ENCODE results near the gene AGPS. TPM values are rescaled to one million over a fixed set of nuclear protein-coding genes. Genes with fewer than 3 reads are reported as not detected.

Gene AGPS
- total and polyA plus RNA-seq, 2 of the 13 experiments (the other 11 are each of a cell fraction or from before 2014, with no cell fraction given) = 39.4 to 99.0 TPM

DNA sequence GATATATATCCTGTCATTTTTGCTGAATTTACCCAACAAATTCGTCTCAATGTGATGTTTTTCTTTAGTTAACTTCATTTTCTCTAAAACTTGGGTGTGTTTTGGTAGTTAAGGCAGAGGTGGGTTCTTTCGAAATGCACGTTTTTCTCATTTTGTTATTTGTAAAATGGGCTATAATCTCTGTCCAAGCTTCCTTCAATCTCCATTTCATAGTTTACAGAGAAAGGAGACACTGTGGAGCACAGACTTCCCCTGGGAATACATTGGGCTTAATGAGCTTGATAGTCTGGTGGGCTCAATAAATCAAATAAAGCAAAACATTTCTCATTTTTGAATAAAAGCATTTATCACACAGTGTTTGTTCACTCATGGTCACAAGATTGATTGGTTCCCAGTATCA, 145.1 kb downstream of the AGPS start:
- CTCF ChIA-PET (ENCODE audit: low intra/inter-chr PET ratio, low total read pairs) = no interaction called here
- ATAC-seq = no peak

DNA sequence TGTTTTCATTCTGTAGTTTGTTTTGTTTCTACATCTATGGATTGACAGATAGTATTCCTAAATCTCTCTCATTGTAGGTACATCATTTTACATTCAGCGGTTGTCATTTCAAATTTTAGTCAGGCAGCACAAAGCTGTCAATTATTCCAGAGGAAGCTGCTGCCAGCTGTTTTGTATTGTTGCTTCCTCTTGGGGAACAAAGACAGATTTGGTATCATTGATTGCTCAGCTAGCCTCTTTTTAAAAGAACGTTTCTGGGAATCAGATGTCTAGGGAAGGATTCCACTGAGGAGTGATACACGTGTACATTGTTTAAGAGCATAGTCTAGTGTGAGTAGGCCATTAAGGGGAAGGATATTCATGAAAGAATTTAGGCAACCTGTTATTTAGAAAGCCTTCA, 145.8 kb downstream of the AGPS start:
- ChIA-PET POLR2A (no interaction called here), CTCF (ENCODE audit: low intra/inter-chr PET ratio, low total read pairs) (no interaction called here)
- Histone ChIP-seq H2AFZ (ENCODE audit: low read length) (no peak overlapping the region), H3K9me3 (ENCODE audit: low read length) (no peaks in the 10 kb centered on the region), H3K9ac (ENCODE audit: insufficient read depth, low read depth, low read length) (no peak overlapping the region), H3K36me3 (replicated peaks in 1 of 2; ENCODE audit: control insufficient read depth in 1 of 2, insufficient read depth in 2 of 2, low read length in 2 of 2) (peaks cover 6 to 24% of the 10 kb centered on the region in 2 experiments), H3K27ac (ENCODE audit: extremely low read length, insufficient read depth, low read length) (no peak overlapping the region), H3K4me1 (ENCODE audit: insufficient read depth, low read length) (no peaks in the 10 kb centered on the region), H3K4me3 (replicated peaks in 1 of 3; ENCODE audit: insufficient read depth in 1 of 3, low read depth in 2 of 3, low read length in 3 of 3) (no peak overlapping the region), H4K20me1 (ENCODE audit: insufficient read depth, low read length) (no peaks in the 10 kb centered on the region), H3K27me3 (ENCODE audit: control insufficient read depth in 1 of 2, insufficient read depth in 2 of 2, low read length in 2 of 2) (no peaks in the 10 kb centered on the region), H3K79me2 (ENCODE audit: insufficient read depth, low read length) (no peaks in the 10 kb centered on the region), H3K4me2 (ENCODE audit: low read depth, low read length) (no peak overlapping the region)
- intact Hi-C loops (cut with micrococcal nuclease; ENCODE audit: unreplicated experiment) (no loop called here), in situ Hi-C loops (cut with HindIII; ENCODE audit: extremely low pct_ligation_motif_present, low pct_unique_long_range_greater_than_20kb) (no loop called here)
- WGBS (ENCODE audit: low lambda C conversion rate) = 95% methylated on average over 3 of the region's 3 CpGs
- TF ChIP-seq KLF15 (CRISPR knock-in tag; IDR thresholded peaks at IDR 0.05; ENCODE audit: borderline replicate concordance) (no peak), RBM22 (optimal IDR thresholded peaks at IDR 0.05; ENCODE audit: low read length) (peak; percentile 45), NFYB (CRISPR knock-in tag; IDR thresholded peaks at IDR 0.05) (no peak)
- DNase-seq (ENCODE audit: low spot score) (no peak), FAIRE-seq (no peak), ATAC-seq (no peak)
- BruUV-seq (replicated peaks) = TSS peak; percentile 2

More for the DNA sequence above, 145.1 kb downstream of the AGPS start:
- Histone ChIP-seq H2AFZ (ENCODE audit: low read length) (no peak overlapping the region), H3K27me3 (ENCODE audit: control insufficient read depth in 1 of 2, insufficient read depth in 2 of 2, low read length in 2 of 2) (no peaks in the 10 kb centered on the region), H3K4me1 (ENCODE audit: insufficient read depth, low read length) (no peaks in the 10 kb centered on the region), H3K36me3 (replicated peaks in 1 of 2; ENCODE audit: control insufficient read depth in 1 of 2, insufficient read depth in 2 of 2, low read length in 2 of 2) (peaks cover 6 to 24% of the 10 kb centered on the region in 2 experiments), H3K4me3 (replicated peaks in 1 of 3; ENCODE audit: insufficient read depth in 1 of 3, low read depth in 2 of 3, low read length in 3 of 3) (no peak overlapping the region), H3K9me3 (ENCODE audit: low read length) (no peaks in the 10 kb centered on the region), H3K4me2 (ENCODE audit: low read depth, low read length) (no peak overlapping the region), H3K27ac (ENCODE audit: extremely low read length, insufficient read depth, low read length) (no peak overlapping the region), H4K20me1 (ENCODE audit: insufficient read depth, low read length) (no peaks in the 10 kb centered on the region), H3K79me2 (ENCODE audit: insufficient read depth, low read length) (no peaks in the 10 kb centered on the region), H3K9ac (ENCODE audit: insufficient read depth, low read depth, low read length) (no peak overlapping the region)
- POLR2A ChIA-PET = no interaction called here
- FAIRE-seq (no peak), DNase-seq (ENCODE audit: low spot score) (no peak)
- no TSS peak for BruUV-seq (replicated peaks)
- WGBS (ENCODE audit: low lambda C conversion rate) = 73% methylated on average over 3 of the region's 3 CpGs
- in situ Hi-C loops (cut with HindIII; ENCODE audit: extremely low pct_ligation_motif_present, low pct_unique_long_range_greater_than_20kb) (no loop called here), intact Hi-C loops (cut with micrococcal nuclease; ENCODE audit: unreplicated experiment) (no loop called here)
- TF ChIP-seq CCDC6 (CRISPR knock-in tag; IDR thresholded peaks at IDR 0.05) (no peak), ZNF790 (CRISPR knock-in tag; IDR thresholded peaks at IDR 0.05; ENCODE audit: borderline replicate concordance) (no peak), ARNT (IDR thresholded peaks at IDR 0.05) (no peak), ZFP36L1 (CRISPR knock-in tag; IDR thresholded peaks at IDR 0.05) (no peak), THYN1 (CRISPR knock-in tag; IDR thresholded peaks at IDR 0.05; ENCODE audit: borderline replicate concordance, low read depth) (no peak), RCOR2 (CRISPR knock-in tag; IDR thresholded peaks at IDR 0.05) (no peak), SMAD9 (CRISPR knock-in tag; IDR thresholded peaks at IDR 0.05) (no peak), PLRG1 (conservative IDR thresholded peaks at IDR 0.05) (no peak), ZNF343 (CRISPR knock-in tag; IDR thresholded peaks at IDR 0.05) (no peak), ZNF263 (CRISPR knock-in tag; IDR thresholded peaks at IDR 0.05) (no peak), ZFP37 (CRISPR knock-in tag; IDR thresholded peaks at IDR 0.05; ENCODE audit: borderline replicate concordance) (no peak), RARA (CRISPR knock-in tag; IDR thresholded peaks at IDR 0.05) (no peak), ZNF792 (CRISPR knock-in tag; IDR thresholded peaks at IDR 0.05) (no peak)
- TF ChIP-seq, protein P1, sequence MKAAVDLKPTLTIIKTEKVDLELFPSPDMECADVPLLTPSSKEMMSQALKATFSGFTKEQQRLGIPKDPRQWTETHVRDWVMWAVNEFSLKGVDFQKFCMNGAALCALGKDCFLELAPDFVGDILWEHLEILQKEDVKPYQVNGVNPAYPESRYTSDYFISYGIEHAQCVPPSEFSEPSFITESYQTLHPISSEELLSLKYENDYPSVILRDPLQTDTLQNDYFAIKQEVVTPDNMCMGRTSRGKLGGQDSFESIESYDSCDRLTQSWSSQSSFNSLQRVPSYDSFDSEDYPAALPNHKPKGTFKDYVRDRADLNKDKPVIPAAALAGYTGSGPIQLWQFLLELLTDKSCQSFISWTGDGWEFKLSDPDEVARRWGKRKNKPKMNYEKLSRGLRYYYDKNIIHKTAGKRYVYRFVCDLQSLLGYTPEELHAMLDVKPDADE (CRISPR knock-in tag; IDR thresholded peaks at IDR 0.05) = no peak
